H9 (cell line): ENCODE results near the gene ACACB. TPM values are rescaled to one million over a fixed set of nuclear protein-coding genes. Genes with fewer than 3 reads are reported as not detected.

Experiments used
- DNase-seq: peaks from one replicate; pipeline ENCODE4 v3.0.0-alpha.2; 2017
- H2AFZ ChIP-seq: one replicate; pipeline ENCODE4 v1.6.1; 2013; ENCODE audit warnings: mild to moderate bottlenecking, low read length, control low read depth, moderate library complexity
- H2AK5ac ChIP-seq: 2 replicates; pipeline ENCODE4 v1.6.1; 2013; ENCODE audit warnings: low read length, control low read depth, mixed read lengths; ENCODE audit not compliant: insufficient read length
- H2BK120ac ChIP-seq: one replicate; pipeline ENCODE4 v1.6.1; 2013; ENCODE audit warnings: low read depth, mild to moderate bottlenecking, low read length, control low read depth, inconsistent platforms; ENCODE audit not compliant: poor library complexity, severe bottlenecking
- H2BK12ac ChIP-seq: 2 replicates; pipeline ENCODE4 v1.6.1; 2013; ENCODE audit warnings: low read length, control low read depth, mixed read lengths, low read depth; ENCODE audit not compliant: insufficient read length
- H2BK15ac ChIP-seq: 2 replicates; pipeline ENCODE4 v1.6.1; 2013; ENCODE audit warnings: low read depth, low read length, control low read depth
- H2BK20ac ChIP-seq: one replicate; pipeline ENCODE4 v1.6.1; 2013; ENCODE audit warnings: low read depth, mild to moderate bottlenecking, low read length, control low read depth, inconsistent platforms; ENCODE audit not compliant: poor library complexity, severe bottlenecking
- H2BK5ac ChIP-seq: 2 replicates; pipeline ENCODE4 v1.6.1; 2013; ENCODE audit warnings: low read length, control low read depth, mixed read lengths; ENCODE audit not compliant: insufficient read length
- H3K14ac ChIP-seq: 2 replicates; pipeline ENCODE4 v1.6.1; 2013; ENCODE audit warnings: low read length, control low read depth; ENCODE audit not compliant: insufficient read depth
- H3K18ac ChIP-seq: 2 replicates; pipeline ENCODE4 v1.6.1; 2013; ENCODE audit warnings: low read depth, mild to moderate bottlenecking, mixed read lengths, low read length, control low read depth; ENCODE audit not compliant: insufficient read length
- H3K23ac ChIP-seq: 2 replicates; pipeline ENCODE4 v1.6.1; 2013; ENCODE audit warnings: low read length, control low read depth, mixed read lengths, low read depth; ENCODE audit not compliant: insufficient read length
- H3K23me2 ChIP-seq: 2 replicates; pipeline ENCODE4 v1.6.1; 2013; ENCODE audit warnings: low read depth, mild to moderate bottlenecking, mixed read lengths, low read length, control low read depth; ENCODE audit not compliant: insufficient read length, poor library complexity, severe bottlenecking
- H3K27ac ChIP-seq: 2 replicates; pipeline ENCODE4 v1.5.1; 2013; ENCODE audit warnings: low read length, control low read depth, mixed read lengths, low read depth; ENCODE audit not compliant: insufficient read length
- H3K27me3 ChIP-seq: 2 replicates; pipeline ENCODE4 v1.6.1; 2013; ENCODE audit warnings: low read length, control low read depth, inconsistent platforms; ENCODE audit not compliant: insufficient read depth
- H3K4ac ChIP-seq: 2 replicates; pipeline ENCODE4 v1.6.1; 2013; ENCODE audit warnings: low read depth, mild to moderate bottlenecking, control low read depth, inconsistent platforms, low read length, moderate library complexity
- H3K4me1 ChIP-seq: 2 replicates; pipeline ENCODE4 v1.6.1; 2013; ENCODE audit warnings: low read length, control low read depth, inconsistent platforms; ENCODE audit not compliant: insufficient read depth
- H3K4me2 ChIP-seq: 2 replicates; pipeline ENCODE4 v1.6.1; 2013; ENCODE audit warnings: low read length, control low read depth, mixed read lengths; ENCODE audit not compliant: insufficient read length, insufficient read depth
- H3K56ac ChIP-seq: 2 replicates; pipeline ENCODE4 v1.6.1; 2013; ENCODE audit warnings: low read depth, mild to moderate bottlenecking, mixed read lengths, low read length, control low read depth; ENCODE audit not compliant: insufficient read length
- H3K79me1 ChIP-seq: 2 replicates; pipeline ENCODE4 v1.6.1; 2013; ENCODE audit warnings: low read depth, mild to moderate bottlenecking, moderate library complexity, low read length, control low read depth, inconsistent platforms; ENCODE audit not compliant: insufficient read depth, poor library complexity, severe bottlenecking
- H3K79me2 ChIP-seq: 2 replicates; pipeline ENCODE4 v1.6.1; 2013; ENCODE audit warnings: low read length, control low read depth, inconsistent platforms; ENCODE audit not compliant: insufficient read depth
- H3K9ac ChIP-seq: 2 replicates; pipeline ENCODE4 v1.6.1; 2013; ENCODE audit warnings: low read length, control low read depth, mixed read lengths; ENCODE audit not compliant: insufficient read length; ENCODE audit errors: extremely low read depth
- H3K9me3 ChIP-seq: one replicate; pipeline ENCODE4 v1.6.1; 2013; ENCODE audit warnings: low read depth, low read length, inconsistent platforms; ENCODE audit not compliant: control insufficient read depth
- H3T11ph ChIP-seq: one replicate; pipeline ENCODE4 v1.6.1; 2013; ENCODE audit warnings: mild to moderate bottlenecking, low read length, control low read depth, inconsistent platforms
- H4K20me1 ChIP-seq: one replicate; pipeline ENCODE4 v1.6.1; 2013; ENCODE audit not compliant: control insufficient read depth, insufficient read length, insufficient read depth
- H4K5ac ChIP-seq: 2 replicates; pipeline ENCODE4 v1.6.1; 2013; ENCODE audit warnings: low read depth, mild to moderate bottlenecking, mixed read lengths, low read length, control low read depth; ENCODE audit not compliant: insufficient read length
- H4K8ac ChIP-seq: replicated peaks from 2 replicates; pipeline ENCODE4 v1.6.1; 2013; ENCODE audit warnings: low read length, control low read depth, mixed read lengths, low read depth; ENCODE audit not compliant: insufficient read length
- H4K91ac ChIP-seq: 2 replicates; pipeline ENCODE4 v1.6.1; 2013; ENCODE audit warnings: low read depth, mild to moderate bottlenecking, moderate library complexity, mixed read lengths, low read length, control low read depth; ENCODE audit not compliant: insufficient read length
- H3K27ac Mint-ChIP-seq, 3 experiments: 2 replicates in 2 of 3; 3 replicates in 1 of 3; pipeline ENCODE4 v1.8.0; 2020 to 2021; ENCODE audit warnings: mixed read lengths in 3 of 3, mild to moderate bottlenecking in 1 of 3, moderate library complexity in 1 of 3
- H3K27me3 Mint-ChIP-seq: 2 replicates; pipeline ENCODE4 v1.8.0; 2021; ENCODE audit warnings: low read depth, mild to moderate bottlenecking, moderate library complexity, mixed read lengths
- H3K36me3 Mint-ChIP-seq, 3 experiments: 2 replicates in 2 of 3; 3 replicates in 1 of 3; pipeline ENCODE4 v1.8.0; 2020 to 2021; ENCODE audit warnings: low read depth in 3 of 3, mixed read lengths in 3 of 3; ENCODE audit not compliant: insufficient read depth in 1 of 3
- H3K4me1 Mint-ChIP-seq, 2 experiments: 2 replicates each; pipeline ENCODE4 v1.8.0; 2020; ENCODE audit warnings: mixed read lengths in 2 of 2
- H3K4me3 Mint-ChIP-seq, 2 experiments: 2 replicates in 1 of 2; 3 replicates in 1 of 2; pipeline ENCODE4 v1.8.0; 2020 to 2021; ENCODE audit warnings: mild to moderate bottlenecking in 2 of 2, mixed read lengths in 2 of 2, moderate library complexity in 1 of 2
- H3K9me3 Mint-ChIP-seq, 2 experiments: 2 replicates in 1 of 2; 3 replicates in 1 of 2; pipeline ENCODE4 v1.8.0; 2020; ENCODE audit warnings: mild to moderate bottlenecking in 2 of 2, mixed read lengths in 2 of 2, moderate library complexity in 1 of 2
- WGBS: extraction: QIAGEN DNeasy Blood & Tissue Kit; methylation state at CpG from one replicate; pipeline ENCODE4 v1.1.7; 2013; ENCODE audit warnings: missing lambda C conversion rate, low lambda C conversion rate, mixed read lengths; ENCODE audit not compliant: insufficient read length; ENCODE audit errors: extremely low coverage; 5-methylcytosine and 5-hydroxymethylcytosine counted together
- total RNA-seq: library from RNA; stranded (reverse); gene quantifications from 2 replicates; pipeline ENCODE4 v1.2.1, GENCODE V29; 2021
- TF ChIP-seq, protein P1 (sequence below): fragments of 200-600 bp; sonication (generic); conservative IDR thresholded peaks from 3 replicates; pipeline ENCODE4 v1.8.0; 2021; ENCODE audit warnings: antibody characterized with exemption, mild to moderate bottlenecking

Gene ACACB
- total RNA-seq, 1 experiment from 2014 or later, result 14.2 TPM

GRCh38 chr12:109287181-109287580 is 170.8 kb downstream of the ACACB start:
- Histone ChIP-seq H3K4me1 (peaks cover 4% of the 10 kb centered on the region; the same call in 1 of the 2 replicates), H3K79me1 (no peaks in the 10 kb centered on the region), H4K5ac (no peak overlapping the region), H3K9ac (no peak overlapping the region), H3T11ph (no peak overlapping the region), H3K18ac (no peak overlapping the region), H4K91ac (no peak overlapping the region), H4K20me1 (no peaks in the 10 kb centered on the region), H4K8ac (no peak overlapping the region), H3K56ac (no peak overlapping the region), H3K27ac (no peak overlapping the region), H2BK120ac (no peak overlapping the region), H3K4me2 (no peak overlapping the region), H2BK15ac (no peak overlapping the region), H3K4ac (no peak overlapping the region), H2AFZ (no peak overlapping the region), H2BK5ac (no peak overlapping the region), H3K27me3 (no peaks in the 10 kb centered on the region), H3K23me2 (no peaks in the 10 kb centered on the region), H3K79me2 (no peaks in the 10 kb centered on the region), H2AK5ac (no peak overlapping the region), H2BK20ac (no peak overlapping the region), H2BK12ac (no peak overlapping the region), H3K23ac (no peak overlapping the region), H3K14ac (no peak overlapping the region), H3K9me3 (no peaks in the 10 kb centered on the region)
- Mint-ChIP-seq H3K9me3 (no peaks in the 10 kb centered on the region), H3K4me3 (no peak overlapping the region), H3K27me3 (no peaks in the 10 kb centered on the region; the same call in none of the 2 replicates), H3K36me3 (no peaks in the 10 kb centered on the region), H3K4me1 (peaks cover 8 to 18% of the 10 kb centered on the region in 2 experiments), H3K27ac (no peak overlapping the region)
- no CpG with 5 or more reads among the region's 7 CpGs for WGBS
- TF ChIP-seq, protein P1, sequence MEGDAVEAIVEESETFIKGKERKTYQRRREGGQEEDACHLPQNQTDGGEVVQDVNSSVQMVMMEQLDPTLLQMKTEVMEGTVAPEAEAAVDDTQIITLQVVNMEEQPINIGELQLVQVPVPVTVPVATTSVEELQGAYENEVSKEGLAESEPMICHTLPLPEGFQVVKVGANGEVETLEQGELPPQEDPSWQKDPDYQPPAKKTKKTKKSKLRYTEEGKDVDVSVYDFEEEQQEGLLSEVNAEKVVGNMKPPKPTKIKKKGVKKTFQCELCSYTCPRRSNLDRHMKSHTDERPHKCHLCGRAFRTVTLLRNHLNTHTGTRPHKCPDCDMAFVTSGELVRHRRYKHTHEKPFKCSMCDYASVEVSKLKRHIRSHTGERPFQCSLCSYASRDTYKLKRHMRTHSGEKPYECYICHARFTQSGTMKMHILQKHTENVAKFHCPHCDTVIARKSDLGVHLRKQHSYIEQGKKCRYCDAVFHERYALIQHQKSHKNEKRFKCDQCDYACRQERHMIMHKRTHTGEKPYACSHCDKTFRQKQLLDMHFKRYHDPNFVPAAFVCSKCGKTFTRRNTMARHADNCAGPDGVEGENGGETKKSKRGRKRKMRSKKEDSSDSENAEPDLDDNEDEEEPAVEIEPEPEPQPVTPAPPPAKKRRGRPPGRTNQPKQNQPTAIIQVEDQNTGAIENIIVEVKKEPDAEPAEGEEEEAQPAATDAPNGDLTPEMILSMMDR, result no peak
- DNase-seq, result no peak
